Measurements from ENCODE around the gene PROSER2.

The PROSER2 gene

GRCh38 chr10:11870461-11870780 lies 47.3 kb downstream of the PROSER2 start:
- peak; percentile 19; the same call in 1 of the 3 replicates for ATAC-seq
- no peak for TF ChIP-seq GLIS3 (CRISPR knock-in tag; IDR thresholded peaks at IDR 0.05)
- TF ChIP-seq ZNF8 (CRISPR knock-in tag; IDR thresholded peaks at IDR 0.05) = no peak
- no peak for TF ChIP-seq ESRRG (CRISPR knock-in tag; IDR thresholded peaks at IDR 0.05)
- TF ChIP-seq, protein P1, sequence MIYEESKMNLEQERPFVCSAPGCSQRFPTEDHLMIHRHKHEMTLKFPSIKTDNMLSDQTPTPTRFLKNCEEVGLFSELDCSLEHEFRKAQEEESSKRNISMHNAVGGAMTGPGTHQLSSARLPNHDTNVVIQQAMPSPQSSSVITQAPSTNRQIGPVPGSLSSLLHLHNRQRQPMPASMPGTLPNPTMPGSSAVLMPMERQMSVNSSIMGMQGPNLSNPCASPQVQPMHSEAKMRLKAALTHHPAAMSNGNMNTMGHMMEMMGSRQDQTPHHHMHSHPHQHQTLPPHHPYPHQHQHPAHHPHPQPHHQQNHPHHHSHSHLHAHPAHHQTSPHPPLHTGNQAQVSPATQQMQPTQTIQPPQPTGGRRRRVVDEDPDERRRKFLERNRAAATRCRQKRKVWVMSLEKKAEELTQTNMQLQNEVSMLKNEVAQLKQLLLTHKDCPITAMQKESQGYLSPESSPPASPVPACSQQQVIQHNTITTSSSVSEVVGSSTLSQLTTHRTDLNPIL (CRISPR knock-in tag; IDR thresholded peaks at IDR 0.05; ENCODE audit: low read depth) = no peak
- no peak for TF ChIP-seq CSRNP3 (CRISPR knock-in tag; IDR thresholded peaks at IDR 0.05)
- TF ChIP-seq TCF4 (CRISPR knock-in tag; IDR thresholded peaks at IDR 0.05; ENCODE audit: borderline replicate concordance) = no peak
- TF ChIP-seq SNAI2 (CRISPR knock-in tag; IDR thresholded peaks at IDR 0.05) = no peak
- no peak for TF ChIP-seq ZNF565 (CRISPR knock-in tag; conservative IDR thresholded peaks at IDR 0.05; ENCODE audit: low read depth)
- no peak for TF ChIP-seq TSHZ2 (CRISPR knock-in tag; IDR thresholded peaks at IDR 0.05)
- TF ChIP-seq ZNF70 (CRISPR knock-in tag; IDR thresholded peaks at IDR 0.05) = no peak
- TF ChIP-seq TOX (CRISPR knock-in tag; IDR thresholded peaks at IDR 0.05; ENCODE audit: borderline replicate concordance) = no peak
- no peak for TF ChIP-seq ARNTL (CRISPR knock-in tag; IDR thresholded peaks at IDR 0.05; ENCODE audit: borderline replicate concordance, low read depth)
- no peak for TF ChIP-seq RARB (CRISPR knock-in tag; IDR thresholded peaks at IDR 0.05)
- TF ChIP-seq ZC3H10 (CRISPR knock-in tag; IDR thresholded peaks at IDR 0.05) = no peak
- no peak for TF ChIP-seq ZFP3 (CRISPR knock-in tag; IDR thresholded peaks at IDR 0.05)
- no peak for TF ChIP-seq ZFP30 (CRISPR knock-in tag; IDR thresholded peaks at IDR 0.05)

GRCh38 chr10:11870900-11871400 lies 47.8 kb downstream of the PROSER2 start:
- no peak for ATAC-seq

More at GRCh38 chr10:11870900-11871400, 47.8 kb downstream of the PROSER2 start:
- TF ChIP-seq ZFP3 (CRISPR knock-in tag; IDR thresholded peaks at IDR 0.05) (no peak), TSHZ2 (CRISPR knock-in tag; IDR thresholded peaks at IDR 0.05) (no peak), ARNTL (CRISPR knock-in tag; IDR thresholded peaks at IDR 0.05; ENCODE audit: borderline replicate concordance, low read depth) (no peak), TOX (CRISPR knock-in tag; IDR thresholded peaks at IDR 0.05; ENCODE audit: borderline replicate concordance) (no peak), ZNF565 (CRISPR knock-in tag; conservative IDR thresholded peaks at IDR 0.05; ENCODE audit: low read depth) (no peak), CSDC2 (CRISPR knock-in tag; IDR thresholded peaks at IDR 0.05) (no peak), ESRRG (CRISPR knock-in tag; IDR thresholded peaks at IDR 0.05) (no peak), ZNF70 (CRISPR knock-in tag; IDR thresholded peaks at IDR 0.05) (no peak), GLIS3 (CRISPR knock-in tag; IDR thresholded peaks at IDR 0.05) (no peak), ISL1 (CRISPR knock-in tag; IDR thresholded peaks at IDR 0.05) (no peak), BACH2 (CRISPR knock-in tag; IDR thresholded peaks at IDR 0.05; ENCODE audit: borderline replicate concordance) (no peak), TCF4 (CRISPR knock-in tag; IDR thresholded peaks at IDR 0.05; ENCODE audit: borderline replicate concordance) (no peak), ZC3H10 (CRISPR knock-in tag; IDR thresholded peaks at IDR 0.05) (no peak), PPARA (CRISPR knock-in tag; IDR thresholded peaks at IDR 0.05; ENCODE audit: borderline replicate concordance) (no peak), ZNF8 (CRISPR knock-in tag; IDR thresholded peaks at IDR 0.05) (no peak), OSR1 (CRISPR knock-in tag; IDR thresholded peaks at IDR 0.05) (no peak)
- TF ChIP-seq, protein P1 (CRISPR knock-in tag; IDR thresholded peaks at IDR 0.05; ENCODE audit: low read depth) = no peak
